Vagina (tissue), 2 donors: ENCODE measurements around the gene STK39.

Experiments
- POLR2A ChIP-seq, 2 donors: fragments of 450-650 bp; IDR thresholded peaks; one replicate each; pipeline ENCODE4 v1.6.1; 2017; ENCODE audit warnings: antibody characterized with exemption in 2 of 2, mild to moderate bottlenecking in 2 of 2, moderate library complexity in 2 of 2
- TF ChIP-seq, protein P1 (sequence below), 3 experiments: fragments of 450-650 bp in 2 of 3; fragments of 200-600 bp in 1 of 3; sonication (generic) in 1 of 3; IDR thresholded peaks; one replicate each; pipeline ENCODE4 v1.5.1; 2017 to 2019; ENCODE audit warnings: antibody characterized with exemption in 3 of 3, mild to moderate bottlenecking in 2 of 3, moderate library complexity in 2 of 3

DNA sequence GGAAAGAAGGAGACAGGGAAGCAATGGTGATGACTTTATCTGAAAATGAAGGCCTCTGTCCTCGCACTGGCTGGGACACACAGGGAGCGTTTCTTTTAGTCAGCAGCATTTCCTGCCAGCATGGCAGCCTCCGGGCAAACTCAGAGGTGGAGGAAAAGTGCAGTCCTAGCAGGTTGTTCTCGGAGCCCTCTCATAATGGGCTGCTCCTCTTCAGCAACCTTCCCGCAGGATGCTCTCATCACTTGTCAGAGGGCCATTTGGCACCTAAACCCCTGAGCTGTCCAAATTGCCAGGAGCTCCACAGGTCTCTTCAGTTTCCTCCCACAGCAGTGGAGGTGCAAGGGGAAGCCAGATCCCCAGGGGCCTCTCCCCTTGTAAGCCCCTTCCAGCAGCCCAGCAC lies 6.2 kb downstream of the STK39 start:
- TF ChIP-seq POLR2A (IDR thresholded peaks at IDR 0.05): no peak
- TF ChIP-seq, protein P1, sequence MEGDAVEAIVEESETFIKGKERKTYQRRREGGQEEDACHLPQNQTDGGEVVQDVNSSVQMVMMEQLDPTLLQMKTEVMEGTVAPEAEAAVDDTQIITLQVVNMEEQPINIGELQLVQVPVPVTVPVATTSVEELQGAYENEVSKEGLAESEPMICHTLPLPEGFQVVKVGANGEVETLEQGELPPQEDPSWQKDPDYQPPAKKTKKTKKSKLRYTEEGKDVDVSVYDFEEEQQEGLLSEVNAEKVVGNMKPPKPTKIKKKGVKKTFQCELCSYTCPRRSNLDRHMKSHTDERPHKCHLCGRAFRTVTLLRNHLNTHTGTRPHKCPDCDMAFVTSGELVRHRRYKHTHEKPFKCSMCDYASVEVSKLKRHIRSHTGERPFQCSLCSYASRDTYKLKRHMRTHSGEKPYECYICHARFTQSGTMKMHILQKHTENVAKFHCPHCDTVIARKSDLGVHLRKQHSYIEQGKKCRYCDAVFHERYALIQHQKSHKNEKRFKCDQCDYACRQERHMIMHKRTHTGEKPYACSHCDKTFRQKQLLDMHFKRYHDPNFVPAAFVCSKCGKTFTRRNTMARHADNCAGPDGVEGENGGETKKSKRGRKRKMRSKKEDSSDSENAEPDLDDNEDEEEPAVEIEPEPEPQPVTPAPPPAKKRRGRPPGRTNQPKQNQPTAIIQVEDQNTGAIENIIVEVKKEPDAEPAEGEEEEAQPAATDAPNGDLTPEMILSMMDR (IDR thresholded peaks at IDR 0.05): no peak
